Spleen (tissue), 7 donors: ENCODE data around the gene COL8A2.

Source experiments
- CTCF ChIP-seq, 11 experiments: fragments of 200-600 bp in 7 of 11; fragments of 450-650 bp in 4 of 11; sonication (generic) in 4 of 11; IDR thresholded peaks in 8 of 11; conservative IDR thresholded peaks in 3 of 11; 1 replicate in 7 of 11; 2 replicates in 4 of 11; pipeline versions ENCODE4 v1.4.0 to v1.8.0; 2016 to 2021; ENCODE audit warnings: antibody characterized with exemption in 11 of 11, inconsistent platforms in 4 of 11, mild to moderate bottlenecking in 1 of 11
- POLR2AphosphoS5 ChIP-seq, 3 donors: sonication (generic); formaldehyde crosslinking; IDR thresholded peaks; one replicate each; pipeline ENCODE4 v1.5.1; 2017; ENCODE audit warnings: antibody characterized with exemption in 3 of 3
- donor health status: DM: no; HTN: no; CAD: no; lungs with moderate emphysema.
- donor health status: DM: no; HTN: no; CAD: no.
- donor health status: DM: no; HTN: no; CAD: no.

GRCh38 chr1:36135330-36135667 is 10.3 kb upstream of the COL8A2 start:
- TF ChIP-seq CTCF (IDR thresholded peaks at IDR 0.05 in 8 of 11, conservative IDR thresholded peaks at IDR 0.05 in 3 of 11) (no peak), POLR2AphosphoS5 (IDR thresholded peaks at IDR 0.05) (no peak)
